NOMO-1 treated with dmso at 0.1 percent for 144 hours (cell line): ENCODE data around the gene TMEM183A.
A peak's percentile ranks its signal among the peaks of the same experiment; 100 is the strongest.

Experiments used
- DNase-seq: peaks from one replicate; lab custom pipeline; 2025; ENCODE audit not compliant: unreplicated experiment; lab: John Stamatoyannopoulos, UW

Gene TMEM183A

DNA sequence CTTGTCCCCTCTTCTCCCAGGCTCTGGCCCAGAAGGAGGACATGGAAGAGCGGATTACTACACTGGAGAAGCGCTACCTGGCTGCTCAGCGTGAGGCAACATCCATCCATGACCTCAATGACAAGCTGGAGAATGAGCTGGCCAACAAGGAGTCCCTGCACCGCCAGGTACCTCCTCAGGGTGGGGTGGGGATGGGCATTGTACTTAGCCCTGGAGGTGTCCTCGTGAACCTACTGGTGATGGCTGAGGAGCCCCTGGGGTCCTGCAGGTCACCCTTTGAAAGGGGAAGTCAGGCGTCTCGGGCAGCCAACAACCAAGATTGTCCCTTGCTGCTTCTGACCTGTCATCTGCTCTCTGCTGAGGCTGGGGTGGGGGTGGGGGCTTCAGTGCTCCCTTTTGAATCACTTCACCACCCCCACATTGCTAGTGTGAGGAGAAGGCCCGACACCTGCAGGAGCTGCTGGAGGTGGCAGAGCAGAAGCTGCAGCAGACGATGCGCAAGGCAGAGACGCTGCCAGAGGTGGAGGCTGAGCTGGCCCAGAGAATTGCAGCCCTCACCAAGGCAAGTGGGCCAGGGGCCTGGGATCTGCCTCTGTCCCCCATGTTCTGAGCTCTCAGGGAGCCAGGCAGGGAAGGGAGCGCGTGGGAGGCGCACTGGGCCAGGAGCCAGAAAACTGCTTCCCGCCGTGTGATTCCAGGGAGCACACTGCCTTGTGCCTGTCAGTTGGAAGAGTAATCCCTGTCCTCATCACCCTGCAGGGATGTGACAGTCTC is 38.8 kb downstream of the TMEM183A start:
- DNase-seq, result no peak

DNA sequence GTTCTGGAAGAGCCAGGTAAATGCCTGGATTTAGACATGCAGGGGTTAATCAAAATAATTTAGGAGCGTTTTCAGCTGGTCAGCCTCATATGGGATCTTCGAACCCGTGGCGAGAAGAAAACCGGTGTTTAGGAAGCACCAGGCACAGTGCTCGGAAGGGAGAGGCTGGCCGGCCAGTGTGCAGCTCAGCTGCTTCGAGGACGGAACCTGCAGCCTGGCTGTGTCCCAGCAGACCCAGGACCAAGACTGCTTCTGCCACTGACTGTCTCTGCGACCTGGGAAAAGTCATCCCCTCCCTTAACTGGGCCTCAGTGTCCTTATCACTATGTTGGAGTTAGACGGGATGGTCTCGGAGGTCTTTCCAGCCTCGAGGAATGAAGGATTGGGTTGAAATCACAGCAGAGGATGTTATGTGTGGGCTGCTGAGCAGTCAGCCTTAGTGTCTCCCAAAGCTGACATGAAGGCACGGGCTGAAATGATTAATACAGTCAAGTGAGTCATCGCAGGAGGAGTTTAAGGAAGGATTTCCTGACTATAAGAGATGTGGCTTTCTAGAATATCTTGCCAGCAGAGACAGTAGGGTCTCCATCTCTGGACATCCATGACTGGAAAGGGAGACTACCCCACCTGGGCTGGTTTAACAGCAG is 39.9 kb downstream of the TMEM183A start:
- peak; percentile 41 for DNase-seq

DNA sequence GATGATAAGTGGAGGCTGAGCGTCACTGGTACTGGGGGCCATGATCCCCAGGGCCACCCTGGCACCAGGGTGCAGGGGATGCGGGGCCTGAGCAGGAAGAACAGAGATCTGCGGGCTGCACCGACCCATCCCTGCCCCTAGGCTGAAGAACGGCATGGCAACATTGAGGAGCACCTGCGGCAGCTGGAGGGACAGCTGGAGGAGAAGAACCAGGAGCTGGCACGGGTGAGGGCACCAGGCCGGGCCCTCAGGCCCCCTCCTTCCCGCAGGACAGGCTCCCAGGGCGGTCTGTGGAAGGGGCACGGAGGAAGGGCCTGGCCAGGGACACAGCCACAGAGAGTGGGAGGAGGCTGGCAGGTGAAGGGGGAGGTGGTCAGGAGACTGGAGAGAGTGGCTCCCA is 40.9 kb downstream of the TMEM183A start:
- DNase-seq, result no peak

DNA sequence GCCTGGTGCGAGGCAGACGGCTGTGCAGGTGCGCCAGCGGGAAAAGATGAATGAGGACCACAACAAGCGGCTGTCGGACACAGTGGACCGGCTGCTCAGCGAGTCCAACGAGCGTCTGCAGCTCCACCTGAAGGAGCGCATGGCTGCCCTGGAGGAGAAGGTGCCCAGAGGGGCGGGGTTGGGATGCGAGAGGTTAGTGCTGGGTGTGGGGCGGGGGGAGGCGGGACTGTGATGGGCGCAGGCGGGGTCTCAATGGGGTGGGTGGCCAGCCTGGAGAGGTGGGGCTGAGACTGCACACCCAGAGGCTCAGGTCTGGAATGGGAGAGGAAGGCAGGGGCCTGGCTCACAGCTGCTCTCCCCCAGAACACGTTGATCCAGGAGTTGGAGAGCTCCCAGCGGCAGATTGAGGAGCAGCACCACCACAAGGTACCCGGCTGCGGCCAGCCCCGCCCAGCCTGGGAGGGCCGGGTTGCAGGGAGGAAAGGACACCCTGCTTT is 41.4 kb downstream of the TMEM183A start:
- DNase-seq, result no peak

GRCh38 chr1:203049077-203049476 is 41.9 kb downstream of the TMEM183A start:
- no peak for DNase-seq

- DNase-seq, result no peak
Observed at GRCh38 chr1:203049576-203050180, 42.5 kb downstream of the TMEM183A start.

GRCh38 chr1:203050826-203051225 is 43.7 kb downstream of the TMEM183A start:
- DNase-seq, result no peak

GRCh38 chr1:203051841-203052324 is 44.7 kb downstream of the TMEM183A start:
- no peak for DNase-seq

GRCh38 chr1:203052601-203053000 is 45.4 kb downstream of the TMEM183A start:
- DNase-seq, result no peak

DNA sequence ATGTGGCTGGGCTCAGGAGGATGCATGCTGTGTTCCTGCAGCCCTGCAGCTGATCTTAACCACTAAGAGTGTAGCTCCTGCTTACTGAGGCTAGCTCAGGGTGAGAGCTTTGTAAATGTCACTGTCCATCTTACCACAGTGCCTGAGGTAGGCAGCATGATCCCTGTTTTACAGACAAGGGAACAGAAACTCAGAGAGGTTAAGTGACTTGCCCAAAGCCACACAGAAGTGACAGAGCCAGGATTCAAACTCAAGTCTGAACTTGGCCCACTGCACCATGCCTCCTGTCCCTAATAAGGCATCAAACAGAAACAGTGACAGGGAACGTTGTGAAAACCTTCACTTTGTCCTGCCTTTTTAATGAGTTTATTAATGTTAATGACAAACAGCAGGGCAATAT is 47.0 kb downstream of the TMEM183A start:
- no peak for DNase-seq

- no peak for DNase-seq
Observed at GRCh38 chr1:203054642-203055041, 47.5 kb downstream of the TMEM183A start.

DNA sequence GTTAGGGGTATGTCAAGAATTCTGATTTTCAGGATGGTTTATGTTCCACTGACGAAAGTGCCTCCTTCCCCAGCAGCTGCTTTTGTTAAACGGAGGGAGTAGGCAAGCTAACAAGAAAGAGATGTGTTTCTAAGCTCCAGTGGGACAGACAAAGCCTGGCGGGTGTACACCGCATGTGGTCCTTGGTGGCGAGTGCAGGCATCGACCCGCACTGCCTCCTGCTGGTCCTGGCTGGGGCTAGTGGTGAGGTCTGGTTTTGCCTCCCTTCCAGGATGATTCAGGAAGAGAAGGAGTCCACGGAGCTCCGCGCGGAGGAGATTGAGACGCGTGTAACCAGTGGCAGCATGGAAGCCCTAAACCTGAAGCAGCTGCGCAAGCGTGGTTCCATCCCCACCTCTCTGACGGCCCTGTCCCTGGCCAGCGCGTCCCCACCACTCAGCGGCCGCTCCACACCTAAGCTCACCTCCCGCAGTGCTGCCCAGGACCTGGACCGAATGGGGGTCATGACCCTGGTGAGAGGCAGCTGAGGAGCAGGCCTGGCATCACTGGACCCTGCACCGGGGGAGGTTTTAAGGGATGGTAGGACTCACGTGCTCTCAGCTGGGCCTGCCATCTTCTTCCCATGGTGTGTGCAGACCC is 48.1 kb downstream of the TMEM183A start:
- no peak for DNase-seq

- DNase-seq, result no peak
Observed at GRCh38 chr1:203056012-203056411, 48.8 kb downstream of the TMEM183A start.

- no peak for DNase-seq
Observed at GRCh38 chr1:203056516-203056915, 49.3 kb downstream of the TMEM183A start.

- DNase-seq, result peak; percentile 79
Observed at GRCh38 chr1:203057911-203058675, 50.9 kb downstream of the TMEM183A start.

DNA sequence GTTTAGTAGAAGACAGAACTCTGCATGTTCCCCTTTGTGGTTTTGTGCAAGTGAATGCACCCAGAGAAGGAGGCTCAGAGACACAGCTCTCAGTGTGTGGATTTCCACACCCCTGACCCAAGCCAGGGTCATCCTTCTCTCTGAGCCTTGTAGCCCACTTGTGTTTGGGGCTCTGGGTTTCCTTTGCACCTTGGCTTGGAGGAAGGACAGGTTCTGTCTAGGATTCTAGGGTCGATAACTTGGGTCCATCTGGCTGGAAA is 51.4 kb downstream of the TMEM183A start:
- peak; percentile 56 for DNase-seq

DNA sequence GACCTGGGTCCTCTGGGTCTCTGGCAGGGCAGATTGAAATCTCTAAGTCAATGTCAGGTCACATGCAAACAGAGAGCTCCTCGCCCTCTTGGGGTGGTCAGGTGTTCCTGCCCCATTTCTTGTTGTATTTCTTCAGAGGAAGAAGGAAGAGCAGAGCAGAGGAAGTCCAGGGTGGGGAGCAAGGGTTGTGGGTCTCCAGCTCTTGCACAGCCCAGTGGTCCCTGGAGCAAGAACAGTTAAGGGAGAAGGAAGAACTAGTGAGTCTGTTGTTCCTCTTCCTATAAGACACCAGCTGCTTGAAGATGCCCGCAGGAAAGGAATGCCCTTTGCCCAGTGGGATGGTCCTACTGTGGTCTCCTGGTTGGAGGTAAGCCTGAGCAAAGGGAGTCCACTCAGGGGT is 52.3 kb downstream of the TMEM183A start:
- DNase-seq, result peak; percentile 59

DNA sequence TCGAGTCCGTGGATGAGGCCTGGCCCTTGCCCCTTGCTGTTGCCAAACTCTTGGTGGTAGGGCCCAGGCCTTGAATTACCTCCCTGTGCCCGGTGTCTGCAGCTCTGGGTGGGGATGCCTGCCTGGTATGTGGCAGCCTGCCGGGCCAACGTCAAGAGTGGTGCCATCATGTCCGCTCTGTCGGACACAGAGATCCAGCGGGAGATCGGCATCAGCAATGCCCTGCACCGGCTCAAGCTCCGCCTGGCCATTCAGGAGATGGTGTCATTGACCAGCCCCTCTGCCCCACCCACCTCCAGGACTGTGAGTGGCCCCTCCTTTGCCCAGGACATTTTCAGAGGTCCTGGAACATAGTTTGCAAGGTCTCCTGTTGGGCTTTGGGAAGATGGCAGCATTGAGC is 52.9 kb downstream of the TMEM183A start:
- DNase-seq, result no peak

DNA sequence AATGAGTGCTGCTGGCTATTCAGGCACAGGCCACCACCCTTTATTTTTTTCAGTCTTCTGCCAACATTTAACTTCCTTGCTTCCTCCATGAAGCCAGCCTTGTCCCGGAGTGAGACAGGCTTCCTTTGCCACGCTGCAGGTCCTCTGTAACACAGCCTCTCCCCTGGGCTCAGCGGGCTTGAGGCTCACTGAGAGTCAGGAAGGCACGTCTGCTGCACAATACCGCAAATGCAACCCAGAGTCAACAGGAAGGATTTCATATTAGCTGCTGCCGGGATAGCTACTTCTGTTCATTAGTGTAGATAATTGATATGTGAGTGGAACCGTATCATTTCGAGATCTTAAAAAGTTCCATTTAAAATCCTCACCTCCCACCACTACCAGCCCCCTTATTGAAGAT is 56.1 kb downstream of the TMEM183A start:
- no peak for DNase-seq

DNA sequence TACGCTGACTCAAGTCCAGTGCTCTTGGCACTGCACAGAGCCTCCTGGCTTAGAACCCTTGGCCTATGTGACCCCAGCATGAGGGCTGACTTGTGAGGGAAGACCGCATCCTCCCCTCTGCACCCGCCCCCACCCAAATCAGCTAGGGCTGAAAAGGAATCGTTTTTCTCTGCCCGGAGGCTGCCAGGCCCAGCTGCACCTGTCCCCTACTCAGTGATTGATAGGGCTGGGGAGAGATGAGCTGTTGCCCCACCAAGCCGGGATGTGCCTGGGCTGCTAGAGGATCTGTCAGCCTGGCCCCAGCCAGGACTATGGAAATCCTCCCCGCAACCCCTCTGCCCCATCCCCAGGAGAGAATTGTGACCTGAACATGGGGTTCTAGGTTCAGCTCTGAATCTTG is 58.0 kb downstream of the TMEM183A start:
- DNase-seq, result no peak

GRCh38 chr1:203065986-203066385 is 58.8 kb downstream of the TMEM183A start:
- no peak for DNase-seq
